Prostate gland (tissue), 2 donors: ENCODE data around the gene CLIP1.

Experiments
- POLR2A ChIP-seq: fragments of 450-650 bp; IDR thresholded peaks from one replicate; pipeline ENCODE4 v1.6.1; 2016; ENCODE audit warnings: antibody characterized with exemption, mild to moderate bottlenecking
- TF ChIP-seq, protein P1 (sequence below), 4 experiments: fragments of 200-600 bp in 2 of 4; fragments of 450-650 bp in 2 of 4; sonication (generic) in 2 of 4; IDR thresholded peaks; 1 replicate in 3 of 4; 2 replicates in 1 of 4; pipeline ENCODE4 v1.5.1; 2016 to 2019; ENCODE audit warnings: antibody characterized with exemption in 4 of 4, mild to moderate bottlenecking in 2 of 4, moderate library complexity in 2 of 4

GRCh38 chr12:122311696-122312095, 110.8 kb downstream of the CLIP1 start:
- TF ChIP-seq, protein P1, sequence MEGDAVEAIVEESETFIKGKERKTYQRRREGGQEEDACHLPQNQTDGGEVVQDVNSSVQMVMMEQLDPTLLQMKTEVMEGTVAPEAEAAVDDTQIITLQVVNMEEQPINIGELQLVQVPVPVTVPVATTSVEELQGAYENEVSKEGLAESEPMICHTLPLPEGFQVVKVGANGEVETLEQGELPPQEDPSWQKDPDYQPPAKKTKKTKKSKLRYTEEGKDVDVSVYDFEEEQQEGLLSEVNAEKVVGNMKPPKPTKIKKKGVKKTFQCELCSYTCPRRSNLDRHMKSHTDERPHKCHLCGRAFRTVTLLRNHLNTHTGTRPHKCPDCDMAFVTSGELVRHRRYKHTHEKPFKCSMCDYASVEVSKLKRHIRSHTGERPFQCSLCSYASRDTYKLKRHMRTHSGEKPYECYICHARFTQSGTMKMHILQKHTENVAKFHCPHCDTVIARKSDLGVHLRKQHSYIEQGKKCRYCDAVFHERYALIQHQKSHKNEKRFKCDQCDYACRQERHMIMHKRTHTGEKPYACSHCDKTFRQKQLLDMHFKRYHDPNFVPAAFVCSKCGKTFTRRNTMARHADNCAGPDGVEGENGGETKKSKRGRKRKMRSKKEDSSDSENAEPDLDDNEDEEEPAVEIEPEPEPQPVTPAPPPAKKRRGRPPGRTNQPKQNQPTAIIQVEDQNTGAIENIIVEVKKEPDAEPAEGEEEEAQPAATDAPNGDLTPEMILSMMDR (IDR thresholded peaks at IDR 0.05): no peak
- TF ChIP-seq POLR2A: no peak
